HepG2 (cell line): ENCODE data around the gene EEF1AKMT3.

ENCODE experiments used
- PHF8 ChIP-seq: sonication (generic); formaldehyde crosslinking; IDR thresholded peaks from 2 replicates; pipeline ENCODE4 v1.5.0; 2020; ENCODE audit warnings: missing genetic modification reagents
- POLR2A ChIP-seq, 2 experiments: IDR thresholded peaks; 2 replicates each; pipeline ENCODE4 v1.6.1; 2011; ENCODE audit warnings: low read depth in 2 of 2, low read length in 2 of 2, mild to moderate bottlenecking in 1 of 2, moderate library complexity in 1 of 2; ENCODE audit not compliant: insufficient read depth in 1 of 2
- SIN3B ChIP-seq: fragments of 150-350 bp; IDR thresholded peaks from 2 replicates; pipeline ENCODE4 v1.6.1; 2014; ENCODE audit warnings: low read length
- TAF15 ChIP-seq: fragments of 200-400 bp; formaldehyde crosslinking; IDR thresholded peaks from one replicate; pipeline ENCODE4 v1.6.1; 2018; ENCODE audit warnings: mild to moderate bottlenecking, low read depth, low read length; ENCODE audit not compliant: poor library complexity, severe bottlenecking
- TCF7L2 ChIP-seq: IDR thresholded peaks from 2 replicates; pipeline ENCODE4 v1.6.1; 2011; ENCODE audit warnings: mild to moderate bottlenecking, low read depth, low read length, moderate library complexity
- ZFP41 ChIP-seq: sonication (generic); formaldehyde crosslinking; IDR thresholded peaks from 2 replicates; pipeline ENCODE4 v1.4.0; 2020; ENCODE audit warnings: mild to moderate bottlenecking, missing genetic modification reagents, borderline replicate concordance
- ZNF850 ChIP-seq: sonication (generic); formaldehyde crosslinking; conservative IDR thresholded peaks from 2 replicates; pipeline ENCODE4 v1.9.0; 2021; ENCODE audit warnings: mild to moderate bottlenecking, missing genetic modification reagents
- TF ChIP-seq, protein P1 (sequence below): sonication (generic); formaldehyde crosslinking; IDR thresholded peaks from 2 replicates; pipeline ENCODE4 v1.4.0; 2020; ENCODE audit warnings: missing genetic modification reagents, mild to moderate bottlenecking, borderline replicate concordance

DNA sequence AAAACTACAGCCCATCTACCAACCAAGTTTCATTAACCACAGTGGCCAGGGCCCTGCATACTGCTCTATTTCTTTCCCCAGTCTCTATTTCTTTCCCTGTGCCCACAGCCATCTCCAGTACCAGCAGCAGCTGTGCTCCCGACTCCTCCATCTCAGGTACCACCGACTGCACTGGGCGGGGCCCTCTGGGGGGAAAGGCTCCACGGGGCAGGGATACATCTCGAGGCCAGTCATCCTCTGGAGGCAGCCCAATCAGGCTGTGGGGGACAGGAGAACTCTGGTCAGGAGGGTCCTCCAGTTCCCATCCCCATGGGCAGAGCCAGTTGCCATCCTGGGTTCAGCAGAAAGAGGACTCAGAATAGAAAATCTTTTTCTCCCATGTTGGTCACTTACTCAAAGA lies 23.4 kb upstream of the EEF1AKMT3 start:
- no peak for TF ChIP-seq TCF7L2
- no peak for TF ChIP-seq TAF15
- TF ChIP-seq ZFP41 (CRISPR knock-in tag) = no peak
- no peak for TF ChIP-seq POLR2A (IDR thresholded peaks at IDR 0.05; ENCODE audit: insufficient read depth in 1 of 2, low read depth in 2 of 2, low read length in 2 of 2)
- TF ChIP-seq PHF8 (CRISPR knock-in tag) = no peak
- TF ChIP-seq SIN3B = no peak
- no peak for TF ChIP-seq ZNF850 (CRISPR knock-in tag)
- TF ChIP-seq, protein P1, sequence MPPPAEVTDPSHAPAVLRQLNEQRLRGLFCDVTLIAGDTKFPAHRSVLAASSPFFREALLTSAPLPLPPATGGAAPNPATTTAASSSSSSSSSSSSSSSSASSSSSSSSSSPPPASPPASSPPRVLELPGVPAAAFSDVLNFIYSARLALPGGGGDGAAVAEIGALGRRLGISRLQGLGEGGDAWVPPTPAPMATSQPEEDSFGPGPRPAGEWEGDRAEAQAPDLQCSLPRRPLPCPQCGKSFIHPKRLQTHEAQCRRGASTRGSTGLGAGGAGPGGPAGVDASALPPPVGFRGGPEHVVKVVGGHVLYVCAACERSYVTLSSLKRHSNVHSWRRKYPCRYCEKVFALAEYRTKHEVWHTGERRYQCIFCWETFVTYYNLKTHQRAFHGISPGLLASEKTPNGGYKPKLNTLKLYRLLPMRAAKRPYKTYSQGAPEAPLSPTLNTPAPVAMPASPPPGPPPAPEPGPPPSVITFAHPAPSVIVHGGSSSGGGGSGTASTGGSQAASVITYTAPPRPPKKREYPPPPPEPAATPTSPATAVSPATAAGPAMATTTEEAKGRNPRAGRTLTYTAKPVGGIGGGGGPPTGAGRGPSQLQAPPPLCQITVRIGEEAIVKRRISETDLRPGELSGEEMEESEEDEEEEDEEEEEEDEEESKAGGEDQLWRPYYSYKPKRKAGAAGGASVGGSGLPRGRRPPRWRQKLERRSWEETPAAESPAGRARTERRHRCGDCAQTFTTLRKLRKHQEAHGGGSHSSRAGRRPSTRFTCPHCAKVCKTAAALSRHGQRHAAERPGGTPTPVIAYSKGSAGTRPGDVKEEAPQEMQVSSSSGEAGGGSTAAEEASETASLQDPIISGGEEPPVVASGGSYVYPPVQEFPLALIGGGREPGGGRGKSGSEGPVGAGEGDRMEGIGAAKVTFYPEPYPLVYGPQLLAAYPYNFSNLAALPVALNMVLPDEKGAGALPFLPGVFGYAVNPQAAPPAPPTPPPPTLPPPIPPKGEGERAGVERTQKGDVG (CRISPR knock-in tag) = no peak
